ENCODE data around the gene CACFD1.

Gene CACFD1

DNA sequence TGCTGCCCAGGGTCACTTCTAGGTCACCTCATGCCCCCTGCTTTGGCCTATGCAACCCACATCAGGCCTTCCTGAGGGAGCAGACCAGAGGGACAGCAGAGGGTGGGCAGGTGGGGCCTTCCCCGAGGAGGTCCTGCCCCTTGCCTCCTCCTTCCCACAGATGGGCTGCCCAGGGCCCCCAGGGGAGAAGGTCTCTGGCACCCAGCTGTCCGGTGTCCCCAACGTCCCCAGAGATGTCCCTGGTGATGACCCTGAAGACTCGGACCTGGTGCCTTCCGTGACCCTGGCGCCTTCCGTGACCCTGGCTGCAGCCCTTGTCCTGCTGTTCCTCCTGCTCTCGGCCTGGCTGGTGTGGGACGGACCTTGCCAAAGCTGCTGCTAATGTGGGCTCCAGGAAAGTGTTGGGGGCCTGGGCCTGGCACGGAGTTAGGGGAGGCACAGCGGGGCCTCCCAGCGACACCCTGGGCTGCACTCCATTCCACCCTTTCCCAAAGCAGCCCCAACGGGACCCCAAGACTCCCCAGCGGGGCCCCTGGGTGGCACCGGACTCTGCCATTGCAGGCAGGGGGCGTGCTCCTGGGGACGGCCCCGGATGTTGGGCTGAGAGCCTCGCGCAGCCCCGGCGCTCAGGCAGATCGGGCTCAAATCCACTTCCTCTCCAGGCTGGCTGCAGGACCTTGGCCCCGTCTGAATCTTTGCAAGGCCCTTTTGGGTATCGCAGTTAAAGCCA lies 25.9 kb downstream of the CACFD1 start:
- no peak for DNase-seq

DNA sequence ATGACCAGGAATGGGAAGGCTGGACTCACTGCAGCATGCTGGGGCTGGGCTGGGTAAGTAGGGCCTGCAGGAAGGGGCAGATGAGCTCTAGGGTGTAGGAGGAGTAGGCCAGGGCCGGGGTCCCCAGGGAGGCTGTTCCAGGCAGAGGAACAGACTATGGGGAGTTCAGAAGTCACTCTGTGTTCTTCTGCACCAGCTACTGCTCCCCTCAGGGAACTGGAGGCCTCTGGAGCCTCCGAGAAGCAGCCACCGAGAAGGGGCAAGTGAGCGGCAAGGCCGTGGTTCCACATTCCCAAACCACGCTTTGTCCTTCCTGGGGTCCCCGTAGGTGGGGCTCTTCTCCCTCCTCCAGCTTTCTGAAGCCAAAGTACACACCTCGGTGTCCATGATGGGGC lies 27.6 kb downstream of the CACFD1 start:
- no peak for DNase-seq

DNA sequence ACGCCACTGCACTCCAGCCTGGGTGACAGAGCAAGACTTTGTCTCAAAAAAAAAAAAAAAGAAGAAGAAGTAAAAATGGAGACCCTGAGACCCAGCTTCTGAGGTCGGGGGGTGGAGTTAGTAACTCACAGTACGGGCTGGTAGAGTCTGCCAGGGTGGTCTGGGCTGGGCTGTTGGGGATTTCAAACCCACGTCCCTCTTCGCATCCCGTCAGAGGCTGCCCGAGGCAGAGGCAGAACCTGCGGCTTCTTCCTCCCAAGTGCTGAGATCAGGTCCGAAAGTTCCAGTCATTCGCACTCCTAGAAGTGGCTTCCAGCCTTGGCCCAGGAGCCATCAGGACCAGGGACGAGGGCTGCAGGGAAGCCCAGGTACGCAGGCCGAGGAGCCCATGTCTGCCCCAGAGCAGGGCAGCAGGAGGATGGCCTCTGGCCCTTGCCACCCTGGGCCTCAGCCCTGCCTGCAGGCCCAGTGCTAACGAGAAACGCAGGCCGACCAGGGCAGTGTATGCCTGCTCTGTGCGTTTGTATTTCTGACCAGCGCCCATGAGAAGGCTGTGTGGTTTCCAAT lies 29.0 kb downstream of the CACFD1 start:
- DNase-seq, result no peak

DNA sequence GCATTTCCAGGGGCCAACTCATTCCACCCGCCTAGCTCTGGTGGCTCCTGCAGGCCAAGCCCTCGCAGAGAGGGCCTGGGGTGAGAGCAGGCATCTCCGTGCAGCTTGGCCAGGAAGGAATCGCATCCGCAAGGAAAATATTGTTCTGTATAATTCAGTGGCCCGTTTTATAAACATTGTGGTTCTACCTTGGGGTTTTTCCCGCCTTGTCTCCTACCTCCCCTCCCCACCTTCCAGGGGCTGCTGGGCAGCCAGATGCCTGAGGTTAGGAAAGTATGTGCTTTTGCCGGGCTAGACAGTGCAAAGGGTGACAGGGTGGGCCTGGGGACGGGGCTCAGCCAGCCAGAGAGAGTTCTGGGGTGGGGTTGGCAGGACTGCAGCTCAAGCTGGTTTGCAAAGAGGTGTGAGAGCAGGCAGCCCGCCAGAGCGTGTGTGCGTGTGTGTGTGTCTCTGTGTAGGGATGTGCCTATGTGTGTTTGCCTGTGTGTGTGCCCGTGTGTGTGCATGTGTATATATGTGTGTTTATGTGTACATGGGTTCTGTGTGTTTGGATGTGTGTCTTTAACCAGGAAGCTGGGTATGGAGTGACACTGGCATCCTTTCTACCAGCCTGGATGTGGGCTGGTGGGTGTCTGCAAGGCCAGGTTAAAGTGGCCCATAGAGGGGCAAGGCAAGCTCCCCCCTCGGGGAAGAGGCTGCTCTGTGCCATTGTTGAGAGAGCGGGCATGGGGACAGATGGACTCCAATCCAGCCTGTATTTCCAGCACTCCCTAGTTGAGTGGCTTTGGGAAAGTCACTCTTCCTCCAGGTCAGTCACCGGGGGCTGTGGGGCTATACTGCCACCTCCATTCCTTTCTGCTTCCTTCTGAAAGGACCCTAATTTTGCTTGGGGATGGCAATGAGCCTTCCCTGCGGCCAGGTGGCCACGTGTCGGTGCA lies 29.7 kb downstream of the CACFD1 start:
- no peak for DNase-seq

DNA sequence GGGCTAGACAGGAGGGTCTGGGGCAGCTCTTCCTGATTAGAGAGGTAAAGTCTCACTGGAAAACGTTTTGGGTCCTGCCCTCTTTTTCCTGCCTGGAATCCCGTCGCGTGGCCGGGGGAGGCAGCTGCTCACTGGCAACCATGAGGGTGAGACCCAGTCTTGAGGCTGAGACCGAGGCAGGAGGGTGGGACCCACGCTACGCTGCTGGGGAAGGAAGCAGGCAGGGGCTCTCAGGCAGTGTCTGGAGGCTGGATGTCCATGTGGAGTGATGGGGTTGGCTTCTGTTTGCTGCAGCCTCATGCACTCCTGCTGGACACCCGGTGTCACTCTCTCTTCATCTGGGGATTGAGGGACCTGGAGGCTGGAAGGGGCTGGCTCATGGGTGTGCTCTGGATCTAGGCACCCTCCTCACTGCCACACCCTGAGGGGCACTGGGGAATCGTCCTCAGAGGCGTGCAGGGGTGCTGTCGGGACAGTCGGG lies 30.5 kb downstream of the CACFD1 start:
- DNase-seq, result no peak

DNA sequence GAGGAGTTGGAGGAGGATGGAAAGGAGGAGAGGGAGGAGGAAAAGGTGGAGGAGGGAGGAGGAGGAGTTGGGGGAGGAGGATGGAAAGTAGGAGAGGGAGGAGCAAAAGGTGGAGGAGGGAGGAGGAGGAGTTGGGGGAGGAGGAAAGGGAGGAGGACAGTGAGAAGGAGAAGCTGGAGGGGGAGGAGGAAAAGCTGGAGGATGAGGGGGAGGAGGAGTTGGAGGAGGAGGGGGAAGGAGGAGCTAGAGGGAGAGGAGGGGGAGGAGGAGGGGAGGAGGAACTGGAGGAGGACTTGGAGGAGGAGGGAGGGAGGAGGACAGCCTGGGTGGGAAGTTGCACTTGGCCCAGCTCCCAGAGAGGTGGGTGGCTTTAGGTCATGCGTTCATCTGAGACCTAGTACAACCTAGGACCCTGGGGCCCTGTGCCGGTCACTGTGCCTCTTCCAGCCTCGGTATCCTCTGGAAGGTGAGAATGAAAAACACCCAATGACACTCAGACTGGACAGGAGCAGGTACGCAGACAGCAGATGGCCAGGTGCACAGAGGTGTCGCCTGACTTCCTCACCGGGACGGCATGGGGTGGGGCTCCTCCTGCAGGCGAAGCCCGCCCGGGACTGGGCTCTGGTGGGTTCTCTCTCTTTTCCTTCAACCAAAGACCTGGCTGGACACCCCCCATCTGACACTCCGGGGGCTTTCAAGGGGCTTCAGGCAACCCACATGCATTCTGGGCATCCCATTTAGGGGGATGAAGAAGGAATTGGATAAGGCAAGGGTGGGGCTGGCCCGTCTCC lies 31.3 kb downstream of the CACFD1 start:
- DNase-seq, result no peak

DNA sequence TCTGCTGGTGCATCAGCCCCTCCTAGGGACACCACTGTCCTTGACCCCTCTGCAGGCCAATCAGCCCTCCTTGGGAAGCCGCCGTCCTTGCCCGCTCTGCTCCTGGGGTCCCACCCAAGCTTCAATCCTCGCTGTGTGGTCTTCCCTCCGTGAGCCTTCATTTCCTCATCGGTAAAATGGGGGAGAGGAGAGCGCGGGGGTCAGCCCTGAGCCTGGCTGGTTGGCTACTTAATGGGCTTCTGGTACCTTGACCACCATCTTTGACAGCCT lies 31.8 kb downstream of the CACFD1 start:
- DNase-seq, result no peak

DNA sequence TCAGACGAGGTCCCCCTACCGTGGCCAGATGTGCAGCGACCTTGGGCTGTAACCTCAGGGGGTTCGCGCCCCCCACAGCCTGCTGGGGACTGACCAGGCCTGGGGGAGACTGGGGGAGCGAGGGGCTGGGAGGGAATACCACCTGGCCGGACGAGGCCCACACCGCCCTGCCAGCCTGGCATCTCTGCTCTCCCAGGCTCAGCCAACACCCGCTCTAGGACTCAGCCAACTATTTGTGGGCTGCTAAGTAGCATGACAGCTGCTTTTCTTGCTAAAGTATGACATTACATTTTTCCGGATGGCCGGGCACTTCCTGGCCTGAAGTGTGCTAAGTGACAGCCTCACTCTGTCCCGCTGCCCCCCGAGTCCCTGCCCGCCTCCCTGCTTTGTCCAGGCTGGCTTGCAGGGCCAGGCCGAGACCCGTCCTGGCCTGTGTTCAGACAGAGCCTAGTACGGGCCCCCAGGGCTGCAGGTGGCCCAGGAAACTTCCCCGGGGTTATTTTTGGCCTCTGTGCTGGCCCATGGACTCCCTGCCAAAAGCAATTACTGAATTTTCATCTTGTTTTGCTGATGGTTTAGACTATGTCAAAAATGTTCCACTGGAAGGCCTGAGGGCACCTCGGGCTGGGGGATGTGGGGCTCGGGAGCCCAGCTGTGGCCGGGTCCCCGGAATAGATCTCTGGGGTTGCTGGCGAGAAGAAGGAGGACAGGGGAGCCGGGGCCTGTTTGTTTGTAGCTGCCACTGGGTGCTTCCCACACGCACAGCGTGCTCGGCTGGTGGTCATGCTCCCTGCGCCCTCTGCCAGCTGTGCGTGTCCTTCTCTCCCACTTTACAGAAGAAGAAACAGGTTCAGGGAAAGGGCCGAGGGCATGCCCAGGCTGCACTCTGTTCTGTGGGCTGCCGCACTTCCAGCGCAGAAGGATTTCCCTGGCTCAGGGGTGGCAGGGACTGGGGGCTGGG lies 32.6 kb downstream of the CACFD1 start:
- no peak for DNase-seq

DNA sequence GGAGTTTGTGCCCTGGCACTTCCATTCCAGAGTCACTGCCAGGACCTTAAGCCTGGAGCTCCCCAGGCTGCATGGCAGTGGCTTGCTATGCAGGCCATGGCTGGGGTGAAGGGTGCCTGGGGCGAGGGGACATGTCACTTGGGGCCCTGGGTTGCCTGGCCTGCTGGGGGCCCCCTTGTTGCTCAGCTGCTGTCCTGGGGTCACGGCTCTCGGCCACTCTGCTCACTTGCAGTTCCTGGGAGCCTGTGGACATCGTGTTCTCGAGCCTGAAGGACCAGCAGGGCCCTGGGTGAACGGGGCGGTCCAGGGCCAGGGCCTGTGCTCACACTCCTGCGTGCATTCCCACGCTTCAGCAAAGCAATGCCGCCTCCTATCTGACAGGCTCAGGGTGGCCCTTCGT lies 33.6 kb downstream of the CACFD1 start:
- DNase-seq, result no peak

DNA sequence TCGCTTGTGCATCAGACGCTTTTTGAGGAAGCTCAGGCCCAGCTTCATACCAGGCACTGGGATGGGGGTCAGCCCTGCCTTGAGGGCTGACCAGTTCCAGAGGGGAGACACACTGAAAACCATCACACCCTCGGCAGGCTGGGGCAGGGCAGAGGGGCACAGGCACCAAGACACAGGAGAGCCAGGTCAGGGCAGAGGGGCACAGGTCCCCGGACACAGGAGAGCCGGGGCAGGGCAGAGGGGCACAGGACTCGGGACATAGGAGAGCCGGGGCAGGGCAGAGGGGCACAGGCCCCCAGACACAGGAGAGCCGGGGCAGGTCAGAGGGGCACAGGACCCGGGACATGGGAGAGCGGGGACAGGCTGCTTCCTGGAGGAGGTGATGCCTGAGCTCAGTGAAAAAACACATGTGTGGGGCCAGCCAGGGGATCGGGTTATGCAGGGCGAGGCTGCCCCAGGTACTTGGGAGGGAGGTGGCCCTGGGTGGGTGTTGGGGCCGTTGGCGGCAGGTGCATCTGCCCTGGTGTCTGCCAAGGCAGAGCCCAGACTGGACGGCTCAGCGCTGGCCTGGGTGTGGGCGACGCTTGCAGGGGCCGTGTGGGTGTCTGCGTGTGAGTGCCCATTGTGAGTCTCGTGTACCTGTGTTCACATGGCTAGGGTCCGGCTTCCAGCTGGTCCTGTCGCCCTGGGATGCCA lies 34.2 kb downstream of the CACFD1 start:
- no peak for DNase-seq

DNA sequence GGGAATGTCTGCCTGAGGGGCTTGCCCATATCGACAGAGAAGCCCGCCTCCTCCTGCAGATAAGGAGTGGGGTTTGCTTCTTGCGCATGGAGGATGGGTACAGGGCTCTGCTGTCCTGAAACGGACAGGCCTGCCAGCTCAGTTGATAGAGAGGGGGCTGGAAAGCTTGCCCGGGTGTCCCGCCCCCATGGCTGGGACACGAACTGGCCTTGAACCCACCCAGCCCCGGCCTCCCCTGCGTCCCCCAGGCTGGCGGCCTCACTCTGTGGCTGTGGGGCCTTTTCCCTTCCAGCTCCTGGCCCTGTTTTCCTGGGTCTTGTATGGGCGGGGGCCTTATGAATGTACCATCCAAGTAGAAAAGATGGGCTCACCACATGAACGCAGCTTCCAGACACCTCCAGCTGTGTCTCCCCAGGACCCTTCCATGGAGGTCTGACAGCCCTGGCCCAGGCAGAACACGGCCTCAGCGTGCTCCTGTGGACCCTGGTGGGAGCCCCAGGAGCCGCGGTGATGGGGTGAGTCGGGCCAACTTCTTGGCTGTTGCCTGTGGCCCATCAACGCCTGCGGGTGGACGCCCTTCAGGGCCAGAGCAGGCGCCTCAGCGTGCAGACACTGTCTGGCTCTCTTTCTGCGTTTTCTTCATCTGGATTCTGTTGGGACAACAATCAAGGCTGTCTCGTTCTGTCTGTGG lies 35.0 kb downstream of the CACFD1 start:
- DNase-seq, result no peak

DNA sequence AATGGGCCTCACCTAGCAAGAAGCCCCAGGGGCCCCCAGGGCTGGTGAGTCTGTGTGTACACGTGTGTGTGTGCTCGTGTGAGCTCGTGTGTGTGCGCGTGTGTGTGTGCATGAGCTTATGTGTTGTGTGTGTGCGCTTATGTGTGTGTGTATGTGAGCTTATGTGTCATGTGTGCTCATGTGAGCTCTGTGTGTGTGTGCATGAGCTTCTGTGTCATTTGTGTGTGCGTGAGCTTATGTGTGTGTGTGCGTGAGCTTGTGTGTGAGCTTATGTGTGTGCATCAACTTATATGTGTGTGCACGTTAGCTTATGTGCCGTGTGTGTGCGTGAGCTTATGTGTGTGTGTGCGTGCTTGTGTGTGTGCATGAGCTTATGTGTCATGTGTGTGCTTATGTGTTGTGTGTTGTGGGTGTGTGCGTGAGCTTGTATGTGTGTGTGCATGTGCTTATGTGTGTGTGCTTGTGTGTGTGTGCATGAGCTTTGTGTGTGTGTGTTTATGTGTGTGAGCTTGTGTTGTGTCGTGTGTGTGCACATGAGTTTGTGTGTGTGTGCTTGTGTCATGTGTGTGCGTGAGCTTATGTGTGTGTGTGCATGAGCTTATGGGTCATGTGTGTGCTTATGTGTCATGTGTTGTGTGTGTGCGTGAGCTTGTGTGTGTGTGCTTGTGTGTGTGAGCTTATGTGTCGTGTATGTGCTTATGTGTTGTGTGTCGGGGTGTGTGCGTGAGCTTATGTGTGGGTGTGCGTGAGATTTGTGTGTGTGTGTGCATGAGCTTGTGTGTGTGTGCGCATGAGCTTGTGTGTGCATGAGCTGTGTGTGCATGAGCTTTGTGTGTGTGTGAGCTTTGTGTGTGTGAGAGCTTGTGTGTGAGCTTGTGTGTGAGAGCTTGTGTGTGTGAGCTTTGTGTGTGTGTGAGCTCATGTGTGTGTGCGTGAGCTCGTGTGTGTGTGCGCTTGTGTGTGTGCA lies 35.8 kb downstream of the CACFD1 start:
- DNase-seq, result no peak

DNA sequence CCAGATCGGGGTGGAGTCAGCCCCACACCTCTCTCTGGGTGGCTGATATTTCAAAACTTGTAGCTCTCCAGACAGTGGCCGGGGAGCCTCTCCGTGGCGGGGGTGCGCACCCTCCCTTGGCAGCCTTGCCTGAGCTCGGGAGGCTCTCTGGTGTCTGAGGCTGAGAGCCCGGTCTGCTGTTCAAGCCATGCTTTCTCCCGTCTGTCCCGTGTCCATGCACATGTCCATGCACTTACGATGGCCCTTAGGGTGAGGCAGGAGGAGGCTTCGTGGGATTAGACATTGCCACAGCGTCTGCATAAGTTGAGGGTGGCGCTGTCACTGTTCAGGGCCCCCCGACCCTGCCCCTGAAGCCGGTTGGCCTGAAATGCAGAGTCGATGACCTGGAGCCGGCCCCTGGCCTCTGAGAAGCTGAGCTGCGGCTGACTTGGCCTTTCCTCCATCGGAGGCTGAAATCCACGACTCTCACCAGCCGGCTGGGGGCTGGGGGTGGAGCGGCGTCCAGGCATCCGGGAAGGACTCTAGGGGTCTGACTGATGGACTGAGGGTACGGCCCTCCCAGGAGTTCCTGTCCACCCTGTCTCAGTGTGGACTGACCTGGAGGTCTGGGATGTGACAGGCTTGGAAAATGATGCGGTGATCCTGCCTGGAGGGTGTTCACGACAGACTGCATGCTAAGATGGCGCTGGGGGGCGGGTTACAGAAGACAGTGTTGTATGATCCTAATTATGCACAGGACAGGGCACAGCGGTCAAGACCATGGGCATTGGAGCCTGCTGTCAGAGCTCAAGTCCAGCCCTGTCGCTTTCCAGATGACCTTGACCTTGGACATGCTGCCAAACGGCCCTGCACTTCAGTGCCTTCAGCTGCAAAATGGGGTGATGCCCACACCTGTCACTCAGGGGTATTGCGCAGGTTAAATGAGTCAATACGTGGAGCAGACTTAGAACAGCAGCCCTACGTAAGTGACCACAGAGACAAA lies 37.4 kb downstream of the CACFD1 start:
- DNase-seq, result no peak

DNA sequence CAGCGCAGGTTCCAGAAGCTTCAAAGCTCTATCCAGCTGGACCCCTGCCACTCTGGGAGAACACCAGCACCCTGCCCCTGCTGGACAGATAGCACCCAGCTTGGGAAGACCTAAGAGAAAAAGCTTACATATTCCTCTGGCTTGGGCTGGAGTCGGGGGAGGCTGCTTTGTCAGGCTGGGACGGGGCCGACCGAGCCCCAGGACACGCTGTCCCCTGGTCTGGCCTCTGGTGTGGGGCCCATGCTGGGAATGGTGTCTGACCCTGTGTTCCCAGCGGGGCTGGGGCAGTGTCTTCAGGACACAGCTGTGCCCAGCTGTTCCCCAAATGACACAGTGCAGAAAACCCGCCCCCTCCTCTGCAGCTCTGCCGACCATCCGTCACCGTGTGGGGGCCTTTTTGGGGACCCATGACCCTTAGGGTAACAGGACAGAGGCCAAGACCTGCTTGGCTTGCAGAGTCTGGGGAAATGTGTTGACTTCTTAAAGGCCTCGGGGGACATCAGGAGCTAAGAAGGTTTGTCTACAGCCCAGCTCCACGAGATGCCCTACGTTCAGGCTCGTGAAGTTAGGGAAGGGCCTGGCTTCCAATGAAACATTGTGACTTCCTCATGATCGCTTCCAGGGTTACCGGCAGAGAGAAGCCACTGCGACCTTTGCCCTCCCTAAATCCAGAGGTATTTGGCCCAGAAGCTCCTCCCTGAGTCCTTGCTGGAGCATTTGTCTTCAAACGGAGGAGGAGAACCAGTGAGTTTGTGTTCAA lies 39.5 kb downstream of the CACFD1 start:
- DNase-seq, result no peak

DNA sequence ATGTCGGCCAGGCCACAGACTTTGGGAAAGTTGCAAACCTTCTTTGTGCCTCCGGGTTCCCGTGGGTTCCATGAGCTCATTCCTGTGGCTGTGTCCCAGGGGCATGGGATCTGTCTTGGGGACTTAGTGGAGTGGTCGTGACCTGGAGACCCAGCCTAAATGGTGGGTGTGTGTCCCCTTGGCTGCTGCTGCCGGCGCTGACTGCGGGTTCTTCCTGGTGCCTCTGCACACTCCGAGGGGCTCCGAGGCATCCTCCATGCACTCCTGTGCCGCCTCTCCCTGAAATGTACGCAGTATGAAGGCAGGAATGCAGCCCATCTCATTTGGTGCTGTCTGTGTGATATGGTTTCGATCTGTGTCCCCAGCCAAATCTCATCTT lies 40.1 kb downstream of the CACFD1 start:
- no peak for DNase-seq

DNA sequence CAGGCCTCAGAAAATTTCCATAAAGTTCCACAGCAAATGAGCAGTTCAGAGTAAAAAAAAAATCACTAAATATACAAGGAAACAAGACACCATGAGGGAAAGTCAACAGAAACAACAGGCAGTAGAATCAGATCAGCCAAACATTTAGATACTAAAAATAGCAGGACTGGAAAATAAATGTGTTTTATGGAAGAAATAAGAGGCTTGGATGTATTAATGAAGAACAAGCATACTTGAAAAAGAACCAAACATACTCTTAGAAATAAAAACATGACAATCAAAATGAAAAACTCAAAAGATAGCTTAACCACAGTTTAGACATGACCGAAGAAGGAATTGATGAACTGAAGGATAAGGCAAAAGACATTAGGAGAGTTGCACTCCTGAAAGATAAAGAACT lies 42.3 kb downstream of the CACFD1 start:
- DNase-seq, result no peak

DNA sequence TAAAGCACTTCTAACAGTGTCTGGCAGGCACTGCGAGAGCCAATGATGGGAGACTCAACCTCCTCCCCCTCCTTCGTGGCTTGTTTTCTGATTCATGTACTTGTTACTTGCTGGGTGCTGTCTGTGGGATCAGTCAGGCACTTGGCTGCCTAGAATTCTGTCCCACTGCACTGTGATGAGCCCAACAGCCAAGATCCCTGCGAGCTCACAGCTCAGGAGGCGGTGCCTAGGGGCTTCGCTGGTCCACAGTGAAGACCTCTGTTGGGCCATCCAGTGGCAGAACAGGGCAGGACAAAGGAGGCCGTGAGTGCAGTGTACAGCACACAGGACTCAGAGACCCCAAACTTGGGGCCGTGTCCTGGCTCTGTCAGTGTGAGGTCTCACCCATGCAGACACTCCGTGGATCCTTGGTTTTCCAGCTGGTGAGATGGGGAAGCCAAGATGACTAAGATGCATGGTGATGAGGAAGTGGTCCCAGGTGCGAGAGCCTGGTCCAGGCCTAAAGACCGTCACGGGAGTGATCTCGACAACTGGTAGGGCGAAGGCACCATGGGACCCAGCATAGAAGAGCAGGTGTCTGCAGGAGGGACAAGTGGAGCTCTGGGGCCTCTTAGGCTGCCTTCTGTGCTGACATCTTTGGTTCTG lies 45.5 kb downstream of the CACFD1 start:
- DNase-seq, result no peak

All from NCI-H1417 treated with DMSO at 0.1 percent for 48 hours (cell line).